ENCODE results near the gene TNNI3.
A peak's percentile ranks its signal among the peaks of the same experiment; 100 is the strongest.

The TNNI3 gene

GRCh38 chr19:55132453-55133129 lies 24.9 kb downstream of the TNNI3 start:
- no peak overlapping the region for H2AFZ ChIP-seq (ENCODE audit: insufficient read depth, low read length, poor library complexity)
- no peaks in the 10 kb centered on the region for H3K36me3 ChIP-seq (ENCODE audit: control insufficient read depth in 1 of 2, insufficient read depth in 2 of 2, low read length in 2 of 2)
- H3K27ac ChIP-seq (ENCODE audit: low read depth, low read length): no peak overlapping the region
- no peak overlapping the region for H3K9ac ChIP-seq (ENCODE audit: low read length)
- H3K18ac ChIP-seq (ENCODE audit: low read length): no peak overlapping the region
- no peak overlapping the region for H4K8ac ChIP-seq (ENCODE audit: low read depth, low read length)
- H3K79me2 ChIP-seq (ENCODE audit: control insufficient read depth, insufficient read depth, low read length, poor library complexity): no peaks in the 10 kb centered on the region
- no peak overlapping the region for H3K23ac ChIP-seq (ENCODE audit: low read length)
- no peak overlapping the region for H3K4me3 ChIP-seq (ENCODE audit: low read depth, low read length)
- no peak overlapping the region for H2AK5ac ChIP-seq (ENCODE audit: low read length)
- H4K91ac ChIP-seq (ENCODE audit: low read depth, low read length): no peak overlapping the region
- peaks cover 0 to 7% of the 10 kb centered on the region in 2 experiments for H3K4me1 ChIP-seq (ENCODE audit: control insufficient read depth in 1 of 2, insufficient read depth in 2 of 2, low read length in 2 of 2)
- no peak overlapping the region for H4K12ac ChIP-seq (ENCODE audit: low read depth, low read length)
- H2BK120ac ChIP-seq (ENCODE audit: insufficient read depth, low read length, poor library complexity): no peak overlapping the region
- no peak overlapping the region for H3K4me2 ChIP-seq (ENCODE audit: low read length)
- no peak overlapping the region for H2BK12ac ChIP-seq (ENCODE audit: low read length)
- no peaks in the 10 kb centered on the region for H3K9me3 ChIP-seq (ENCODE audit: insufficient read depth, low read depth, low read length)
- H3K4ac ChIP-seq (ENCODE audit: low read depth, low read length): no peak overlapping the region
- H2BK5ac ChIP-seq (ENCODE audit: low read depth, low read length, poor library complexity): no peak overlapping the region
- H3K27me3 ChIP-seq (ENCODE audit: insufficient read depth, low read length): no peaks in the 10 kb centered on the region
- H3K79me1 ChIP-seq (ENCODE audit: low read length): no peaks in the 10 kb centered on the region
- no CpG with 5 or more reads among the region's 14 CpGs for WGBS (ENCODE audit: extremely low coverage, insufficient coverage, insufficient read length)
- no peak overlapping the region for H3K14ac ChIP-seq (ENCODE audit: low read length)
- DNase-seq: peak; percentile 43 to 70

- H3K4me1 ChIP-seq (ENCODE audit: control insufficient read depth in 1 of 2, insufficient read depth in 2 of 2, low read length in 2 of 2): peaks cover 0 to 7% of the 10 kb centered on the region in 2 experiments
- no peak overlapping the region for H3K27ac ChIP-seq (ENCODE audit: low read depth, low read length)
- H3K9ac ChIP-seq (ENCODE audit: low read length): no peak overlapping the region
- no peak overlapping the region for H4K8ac ChIP-seq (ENCODE audit: low read depth, low read length)
- no peaks in the 10 kb centered on the region for H3K79me2 ChIP-seq (ENCODE audit: control insufficient read depth, insufficient read depth, low read length, poor library complexity)
- H2BK5ac ChIP-seq (ENCODE audit: low read depth, low read length, poor library complexity): no peak overlapping the region
- no peak overlapping the region for H2BK12ac ChIP-seq (ENCODE audit: low read length)
- no peaks in the 10 kb centered on the region for H3K79me1 ChIP-seq (ENCODE audit: low read length)
- no peak overlapping the region for H4K12ac ChIP-seq (ENCODE audit: low read depth, low read length)
- no peak overlapping the region for H4K91ac ChIP-seq (ENCODE audit: low read depth, low read length)
- H3K4ac ChIP-seq (ENCODE audit: low read depth, low read length): no peak overlapping the region
- H3K14ac ChIP-seq (ENCODE audit: low read length): no peak overlapping the region
- no peaks in the 10 kb centered on the region for H3K27me3 ChIP-seq (ENCODE audit: insufficient read depth, low read length)
- no peak overlapping the region for H3K23ac ChIP-seq (ENCODE audit: low read length)
- H3K4me3 ChIP-seq (ENCODE audit: low read depth, low read length): no peak overlapping the region
- no peak overlapping the region for H2BK120ac ChIP-seq (ENCODE audit: insufficient read depth, low read length, poor library complexity)
- no peak overlapping the region for H2AK5ac ChIP-seq (ENCODE audit: low read length)
- H3K18ac ChIP-seq (ENCODE audit: low read length): no peak overlapping the region
- no peaks in the 10 kb centered on the region for H3K9me3 ChIP-seq (ENCODE audit: insufficient read depth, low read depth, low read length)
- peak; percentile 89 to 97 for DNase-seq
- no peak overlapping the region for H2AFZ ChIP-seq (ENCODE audit: insufficient read depth, low read length, poor library complexity)
- no peak overlapping the region for H3K4me2 ChIP-seq (ENCODE audit: low read length)
- WGBS (ENCODE audit: extremely low coverage, insufficient coverage, insufficient read length): no CpG with 5 or more reads among the region's 16 CpGs
- no peaks in the 10 kb centered on the region for H3K36me3 ChIP-seq (ENCODE audit: control insufficient read depth in 1 of 2, insufficient read depth in 2 of 2, low read length in 2 of 2)
Observed at GRCh38 chr19:55131421-55131820, 26.1 kb downstream of the TNNI3 start.

- peak overlapping the region; percentile 89 for H2AFZ ChIP-seq (ENCODE audit: insufficient read depth, low read length, poor library complexity)
- WGBS (ENCODE audit: extremely low coverage, insufficient coverage, insufficient read length): no CpG with 5 or more reads among the region's 14 CpGs
- no peak overlapping the region for H3K4me3 ChIP-seq (ENCODE audit: low read depth, low read length)
- peaks cover 16 to 20% of the 10 kb centered on the region in 2 experiments for H3K4me1 ChIP-seq (ENCODE audit: control insufficient read depth in 1 of 2, insufficient read depth in 2 of 2, low read length in 2 of 2)
- no peak overlapping the region for H3K27ac ChIP-seq (ENCODE audit: low read depth, low read length)
- H2AK5ac ChIP-seq (ENCODE audit: low read length): no peak overlapping the region
- peak overlapping the region; percentile 68 for H3K4me2 ChIP-seq (ENCODE audit: low read length)
- H2BK12ac ChIP-seq (ENCODE audit: low read length): no peak overlapping the region
- H3K79me1 ChIP-seq (ENCODE audit: low read length): peaks cover 13% of the 10 kb centered on the region
- H3K14ac ChIP-seq (ENCODE audit: low read length): no peak overlapping the region
- H3K9ac ChIP-seq (ENCODE audit: low read length): no peak overlapping the region
- no peak overlapping the region for H3K4ac ChIP-seq (ENCODE audit: low read depth, low read length)
- no peak for DNase-seq
- H3K79me2 ChIP-seq (ENCODE audit: control insufficient read depth, insufficient read depth, low read length, poor library complexity): peaks cover 23% of the 10 kb centered on the region
- peak overlapping the region; percentile 99 for H4K12ac ChIP-seq (ENCODE audit: low read depth, low read length)
- H3K18ac ChIP-seq (ENCODE audit: low read length): no peak overlapping the region
- peaks cover 0 to 2% of the 10 kb centered on the region in 2 experiments for H3K36me3 ChIP-seq (ENCODE audit: control insufficient read depth in 1 of 2, insufficient read depth in 2 of 2, low read length in 2 of 2)
- no peak overlapping the region for H3K23ac ChIP-seq (ENCODE audit: low read length)
- H3K27me3 ChIP-seq (ENCODE audit: insufficient read depth, low read length): no peaks in the 10 kb centered on the region
- H3K9me3 ChIP-seq (ENCODE audit: insufficient read depth, low read depth, low read length): no peaks in the 10 kb centered on the region
- H4K8ac ChIP-seq (ENCODE audit: low read depth, low read length): peak overlapping the region; percentile 97
- peak overlapping the region; percentile 61 for H2BK120ac ChIP-seq (ENCODE audit: insufficient read depth, low read length, poor library complexity)
- H2BK5ac ChIP-seq (ENCODE audit: low read depth, low read length, poor library complexity): no peak overlapping the region
- peak overlapping the region; percentile 90 for H4K91ac ChIP-seq (ENCODE audit: low read depth, low read length)
Observed at GRCh38 chr19:55119053-55119452, 38.5 kb downstream of the TNNI3 start.

- no peak overlapping the region for H3K23ac ChIP-seq (ENCODE audit: low read length)
- peak overlapping the region; percentile 60 for H3K4ac ChIP-seq (ENCODE audit: low read depth, low read length)
- H3K27me3 ChIP-seq (ENCODE audit: insufficient read depth, low read length): no peaks in the 10 kb centered on the region
- H3K4me1 ChIP-seq (ENCODE audit: control insufficient read depth in 1 of 2, insufficient read depth in 2 of 2, low read length in 2 of 2): peaks cover 20 to 24% of the 10 kb centered on the region in 2 experiments
- peak overlapping the region; percentile 68 for H3K4me2 ChIP-seq (ENCODE audit: low read length)
- H3K79me2 ChIP-seq (ENCODE audit: control insufficient read depth, insufficient read depth, low read length, poor library complexity): peaks cover 23% of the 10 kb centered on the region
- peak overlapping the region; percentile 80 for H2AK5ac ChIP-seq (ENCODE audit: low read length)
- no peak for DNase-seq
- peak overlapping the region; percentile 16 for H2BK5ac ChIP-seq (ENCODE audit: low read depth, low read length, poor library complexity)
- no peaks in the 10 kb centered on the region for H3K9me3 ChIP-seq (ENCODE audit: insufficient read depth, low read depth, low read length)
- peak overlapping the region; percentile 15 for H2BK12ac ChIP-seq (ENCODE audit: low read length)
- no CpG with 5 or more reads among the region's 22 CpGs for WGBS (ENCODE audit: extremely low coverage, insufficient coverage, insufficient read length)
- peak overlapping the region; percentile 90 for H4K91ac ChIP-seq (ENCODE audit: low read depth, low read length)
- H3K79me1 ChIP-seq (ENCODE audit: low read length): peaks cover 13% of the 10 kb centered on the region
- peak overlapping the region; percentile 89 for H2AFZ ChIP-seq (ENCODE audit: insufficient read depth, low read length, poor library complexity)
- H3K27ac ChIP-seq (ENCODE audit: low read depth, low read length): peak overlapping the region; percentile 47
- peak overlapping the region; percentile 97 for H4K8ac ChIP-seq (ENCODE audit: low read depth, low read length)
- H3K14ac ChIP-seq (ENCODE audit: low read length): peak overlapping the region; percentile 79
- H3K18ac ChIP-seq (ENCODE audit: low read length): peak overlapping the region; percentile 29
- peaks cover 0 to 2% of the 10 kb centered on the region in 2 experiments for H3K36me3 ChIP-seq (ENCODE audit: control insufficient read depth in 1 of 2, insufficient read depth in 2 of 2, low read length in 2 of 2)
- no peak overlapping the region for H3K9ac ChIP-seq (ENCODE audit: low read length)
- peak overlapping the region; percentile 99 for H4K12ac ChIP-seq (ENCODE audit: low read depth, low read length)
- peak overlapping the region; percentile 61 for H2BK120ac ChIP-seq (ENCODE audit: insufficient read depth, low read length, poor library complexity)
- peak overlapping the region; percentile 41 for H3K4me3 ChIP-seq (ENCODE audit: low read depth, low read length)
Observed at GRCh38 chr19:55118401-55118991, 39.0 kb downstream of the TNNI3 start.
